Measurements from ENCODE around the gene HERC5.

HERC5 gene

DNA sequence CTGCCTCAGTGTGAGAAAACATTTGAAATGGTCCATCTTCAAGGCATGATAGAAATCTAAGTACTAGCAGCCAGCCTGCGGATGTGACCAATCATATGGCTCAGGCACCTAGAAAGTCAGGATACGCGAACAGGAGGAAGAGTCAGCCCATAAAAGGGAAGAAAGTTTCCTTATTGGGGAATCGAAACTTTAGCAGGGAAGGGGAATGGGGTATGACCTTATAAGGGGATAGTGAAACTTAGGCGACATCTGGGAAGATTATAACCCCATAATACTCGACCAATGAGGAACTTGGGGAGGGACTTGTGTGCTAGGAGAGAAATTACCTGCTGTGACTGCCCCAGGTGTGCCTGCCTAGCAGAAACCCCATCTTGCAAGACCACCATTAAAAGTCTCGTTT, 92.9 kb downstream of the HERC5 start:
- no peak overlapping the region for H3K27ac ChIP-seq
- TF ChIP-seq, protein P1, sequence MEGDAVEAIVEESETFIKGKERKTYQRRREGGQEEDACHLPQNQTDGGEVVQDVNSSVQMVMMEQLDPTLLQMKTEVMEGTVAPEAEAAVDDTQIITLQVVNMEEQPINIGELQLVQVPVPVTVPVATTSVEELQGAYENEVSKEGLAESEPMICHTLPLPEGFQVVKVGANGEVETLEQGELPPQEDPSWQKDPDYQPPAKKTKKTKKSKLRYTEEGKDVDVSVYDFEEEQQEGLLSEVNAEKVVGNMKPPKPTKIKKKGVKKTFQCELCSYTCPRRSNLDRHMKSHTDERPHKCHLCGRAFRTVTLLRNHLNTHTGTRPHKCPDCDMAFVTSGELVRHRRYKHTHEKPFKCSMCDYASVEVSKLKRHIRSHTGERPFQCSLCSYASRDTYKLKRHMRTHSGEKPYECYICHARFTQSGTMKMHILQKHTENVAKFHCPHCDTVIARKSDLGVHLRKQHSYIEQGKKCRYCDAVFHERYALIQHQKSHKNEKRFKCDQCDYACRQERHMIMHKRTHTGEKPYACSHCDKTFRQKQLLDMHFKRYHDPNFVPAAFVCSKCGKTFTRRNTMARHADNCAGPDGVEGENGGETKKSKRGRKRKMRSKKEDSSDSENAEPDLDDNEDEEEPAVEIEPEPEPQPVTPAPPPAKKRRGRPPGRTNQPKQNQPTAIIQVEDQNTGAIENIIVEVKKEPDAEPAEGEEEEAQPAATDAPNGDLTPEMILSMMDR (IDR thresholded peaks at IDR 0.05) = no peak
- no peak for TF ChIP-seq ZFX (IDR thresholded peaks at IDR 0.05; ENCODE audit: borderline replicate concordance)

Measured in 22Rv1 (cell line).